ENCODE measurements around the gene EP400.
"Not testable (repeated sequence)": the region's sequence is repeated elsewhere in the genome, so short reads cannot be mapped to it uniquely, and the experiment has no call there.

Gene EP400

GRCh38 chr12:132084621-132085290 is 135.0 kb downstream of the EP400 start:
- Mint-ChIP-seq H3K4me1 (ENCODE audit: low read depth) (peaks cover 28% of the 10 kb centered on the region), H3K4me3 (peak overlapping the region; percentile 94), H3K36me3 (ENCODE audit: low read depth) (peaks cover 29% of the 10 kb centered on the region), H3K27ac (peak overlapping the region; percentile 96), H3K9me3 (no peaks in the 10 kb centered on the region), H3K27me3 (ENCODE audit: low read depth) (no peaks in the 10 kb centered on the region)
- peak; percentile 55 for DNase-seq (ENCODE audit: low spot score)

- H3K9me3 Mint-ChIP-seq: no peaks in the 10 kb centered on the region
- no peaks in the 10 kb centered on the region for H3K27me3 Mint-ChIP-seq (ENCODE audit: low read depth)
- H3K27ac Mint-ChIP-seq: peak overlapping the region; percentile 96
- peaks cover 34% of the 10 kb centered on the region for H3K36me3 Mint-ChIP-seq (ENCODE audit: low read depth)
- peaks cover 30% of the 10 kb centered on the region for H3K4me1 Mint-ChIP-seq (ENCODE audit: low read depth)
- no peak for DNase-seq (ENCODE audit: low spot score)
- H3K4me3 Mint-ChIP-seq: peak overlapping the region; percentile 94
Observed at GRCh38 chr12:132085291-132085635, 135.5 kb downstream of the EP400 start.

- no peak for DNase-seq (ENCODE audit: low spot score)
- Mint-ChIP-seq H3K27me3 (ENCODE audit: low read depth) (no peaks in the 10 kb centered on the region), H3K4me3 (no peak overlapping the region), H3K9me3 (no peaks in the 10 kb centered on the region), H3K4me1 (ENCODE audit: low read depth) (peaks cover 24% of the 10 kb centered on the region), H3K36me3 (ENCODE audit: low read depth) (peaks cover 43% of the 10 kb centered on the region), H3K27ac (no peak overlapping the region)
Observed at GRCh38 chr12:132089407-132089910, 139.7 kb downstream of the EP400 start.

GRCh38 chr12:132094269-132094891 is 144.6 kb downstream of the EP400 start:
- peak overlapping the region; percentile 10 for H3K27ac Mint-ChIP-seq
- H3K36me3 Mint-ChIP-seq (ENCODE audit: low read depth): peaks cover 52% of the 10 kb centered on the region
- H3K4me3 Mint-ChIP-seq: no peak overlapping the region
- H3K4me1 Mint-ChIP-seq (ENCODE audit: low read depth): peaks cover 16% of the 10 kb centered on the region
- no peak for DNase-seq (ENCODE audit: low spot score)
- H3K9me3 Mint-ChIP-seq: peaks cover 15% of the 10 kb centered on the region
- H3K27me3 Mint-ChIP-seq (ENCODE audit: low read depth): no peaks in the 10 kb centered on the region

- Mint-ChIP-seq H3K4me3 (peak overlapping the region; percentile 25), H3K36me3 (ENCODE audit: low read depth) (peaks cover 45% of the 10 kb centered on the region), H3K27ac (peak overlapping the region; percentile 89), H3K27me3 (ENCODE audit: low read depth) (no peaks in the 10 kb centered on the region), H3K9me3 (peaks cover 15% of the 10 kb centered on the region), H3K4me1 (ENCODE audit: low read depth) (peaks cover 13% of the 10 kb centered on the region)
- DNase-seq (ENCODE audit: low spot score): no peak
Observed at GRCh38 chr12:132095520-132096409, 146.0 kb downstream of the EP400 start.

GRCh38 chr12:132099739-132100138 is 150.0 kb downstream of the EP400 start:
- Mint-ChIP-seq H3K4me3 (no peak overlapping the region), H3K27ac (no peak overlapping the region)

GRCh38 chr12:132100306-132101065 is 150.7 kb downstream of the EP400 start:
- Mint-ChIP-seq H3K36me3 (ENCODE audit: low read depth) (peaks cover 32% of the 10 kb centered on the region), H3K27me3 (ENCODE audit: low read depth) (no peaks in the 10 kb centered on the region), H3K4me1 (ENCODE audit: low read depth) (peaks cover 12% of the 10 kb centered on the region), H3K4me3 (no peak overlapping the region), H3K9me3 (peaks cover 13% of the 10 kb centered on the region), H3K27ac (no peak overlapping the region)
- DNase-seq (ENCODE audit: low spot score): no peak

More at GRCh38 chr12:132099739-132100138, 150.0 kb downstream of the EP400 start:
- Mint-ChIP-seq H3K27me3 (ENCODE audit: low read depth) (no peaks in the 10 kb centered on the region), H3K4me1 (ENCODE audit: low read depth) (peaks cover 13% of the 10 kb centered on the region), H3K9me3 (peaks cover 15% of the 10 kb centered on the region), H3K36me3 (ENCODE audit: low read depth) (peaks cover 35% of the 10 kb centered on the region)
- DNase-seq (ENCODE audit: low spot score): no peak

- no peaks in the 10 kb centered on the region for H3K27me3 Mint-ChIP-seq (ENCODE audit: low read depth)
- H3K4me3 Mint-ChIP-seq: no peak overlapping the region
- no peak overlapping the region for H3K27ac Mint-ChIP-seq
- peaks cover 4% of the 10 kb centered on the region for H3K4me1 Mint-ChIP-seq (ENCODE audit: low read depth)
- no peaks in the 10 kb centered on the region for H3K9me3 Mint-ChIP-seq
- DNase-seq (ENCODE audit: low spot score): no peak
- H3K36me3 Mint-ChIP-seq (ENCODE audit: low read depth): peaks cover 19% of the 10 kb centered on the region
Observed at GRCh38 chr12:132102297-132102696, 152.6 kb downstream of the EP400 start.

GRCh38 chr12:132103072-132103471 is 153.3 kb downstream of the EP400 start:
- not testable (repeated sequence) for H3K4me3 Mint-ChIP-seq; H3K4me1 Mint-ChIP-seq (ENCODE audit: low read depth); DNase-seq (ENCODE audit: low spot score); H3K27ac Mint-ChIP-seq; H3K27me3 Mint-ChIP-seq (ENCODE audit: low read depth); H3K9me3 Mint-ChIP-seq
- peaks cover 15% of the 10 kb centered on the region for H3K36me3 Mint-ChIP-seq (ENCODE audit: low read depth)

GRCh38 chr12:132103542-132104308 is 154.0 kb downstream of the EP400 start:
- H3K9me3 Mint-ChIP-seq: no peaks in the 10 kb centered on the region
- peaks cover 1% of the 10 kb centered on the region for H3K4me1 Mint-ChIP-seq (ENCODE audit: low read depth)
- H3K27ac Mint-ChIP-seq: no peak overlapping the region
- no peaks in the 10 kb centered on the region for H3K27me3 Mint-ChIP-seq (ENCODE audit: low read depth)
- H3K36me3 Mint-ChIP-seq (ENCODE audit: low read depth): peaks cover 16% of the 10 kb centered on the region
- no peak overlapping the region for H3K4me3 Mint-ChIP-seq
- DNase-seq (ENCODE audit: low spot score): no peak

GRCh38 chr12:132105467-132105866 is 155.7 kb downstream of the EP400 start:
- no peaks in the 10 kb centered on the region for H3K9me3 Mint-ChIP-seq
- no peak for DNase-seq (ENCODE audit: low spot score)
- no peak overlapping the region for H3K27ac Mint-ChIP-seq
- H3K36me3 Mint-ChIP-seq (ENCODE audit: low read depth): peaks cover 18% of the 10 kb centered on the region
- no peak overlapping the region for H3K4me3 Mint-ChIP-seq
- H3K4me1 Mint-ChIP-seq (ENCODE audit: low read depth): peaks cover 3% of the 10 kb centered on the region
- H3K27me3 Mint-ChIP-seq (ENCODE audit: low read depth): no peaks in the 10 kb centered on the region

GRCh38 chr12:132106921-132107320 is 157.2 kb downstream of the EP400 start:
- no peak overlapping the region for H3K4me3 Mint-ChIP-seq
- no peak overlapping the region for H3K27ac Mint-ChIP-seq
- no peaks in the 10 kb centered on the region for H3K27me3 Mint-ChIP-seq (ENCODE audit: low read depth)
- H3K9me3 Mint-ChIP-seq: no peaks in the 10 kb centered on the region
- DNase-seq (ENCODE audit: low spot score): no peak
- H3K36me3 Mint-ChIP-seq (ENCODE audit: low read depth): peaks cover 23% of the 10 kb centered on the region
- peaks cover 3% of the 10 kb centered on the region for H3K4me1 Mint-ChIP-seq (ENCODE audit: low read depth)

Measured in T-helper 2 cell treated with Interferon-gamma antibody and Interleukin-4, amounts not matched to agents 5 μg/mL and 100 μg/mL, for 36 hours (primary cell).